ENCODE results near the gene ST3GAL3. TPM values are rescaled to one million over a fixed set of nuclear protein-coding genes. Genes with fewer than 3 reads are reported as not detected.

ST3GAL3 gene
- total RNA-seq, 1 experiment from 2014 or later = 26.0 TPM

GRCh38 chr1:43861988-43862735, 154.8 kb downstream of the ST3GAL3 start:
- BruUV-seq (replicated peaks) = no TSS peak
- no peak overlapping the region for H3K4me3 ChIP-seq (ENCODE audit: low read depth in 2 of 2, low read length in 2 of 2)
- CTCF ChIA-PET = no interaction called here
- peaks cover 8% of the 10 kb centered on the region for H3K4me1 ChIP-seq (ENCODE audit: control insufficient read depth, insufficient read depth, low read length)
- TF ChIP-seq POLR2AphosphoS5 (IDR thresholded peaks at IDR 0.05; ENCODE audit: low read depth, low read length) (no peak), TCF7L2 (IDR thresholded peaks at IDR 0.05; ENCODE audit: low read depth, low read length) (no peak), REST (IDR thresholded peaks at IDR 0.05; ENCODE audit: insufficient read depth in 1 of 2, low read depth in 2 of 2, low read length in 1 of 2) (no peak), CTCF (IDR thresholded peaks at IDR 0.05) (no peak), SIN3A (IDR thresholded peaks at IDR 0.05; ENCODE audit: borderline replicate concordance, insufficient read depth, low read depth, low read length) (no peak)
- no peak overlapping the region for H3K27ac ChIP-seq (ENCODE audit: low read length)
- no peak for ATAC-seq
- no peaks in the 10 kb centered on the region for H3K36me3 ChIP-seq (ENCODE audit: control insufficient read depth, insufficient read depth, low read length)
- in situ Hi-C loops (cut with HindIII; ENCODE audit: low pct_unique_long_range_greater_than_20kb, low sequenced_read_pairs) = no loop called here
- no peak for DNase-seq (ENCODE audit: low read depth, low spot score)
- no peaks in the 10 kb centered on the region for H3K9me3 ChIP-seq (ENCODE audit: control insufficient read depth, insufficient read depth, low read depth, low read length)
- POLR2A ChIA-PET = no interaction called here
- H3K27me3 ChIP-seq (ENCODE audit: control insufficient read depth, insufficient read depth, low read length) = no peaks in the 10 kb centered on the region
- intact Hi-C loops (cut with micrococcal nuclease; ENCODE audit: unreplicated experiment) = no loop called here

- Histone ChIP-seq H3K4me3 (ENCODE audit: low read depth in 2 of 2, low read length in 2 of 2) (no peak overlapping the region), H3K4me1 (ENCODE audit: control insufficient read depth, insufficient read depth, low read length) (no peaks in the 10 kb centered on the region), H3K27ac (ENCODE audit: low read length) (no peak overlapping the region), H3K9me3 (ENCODE audit: control insufficient read depth, insufficient read depth, low read depth, low read length) (no peaks in the 10 kb centered on the region), H3K27me3 (ENCODE audit: control insufficient read depth, insufficient read depth, low read length) (no peaks in the 10 kb centered on the region), H3K36me3 (ENCODE audit: control insufficient read depth, insufficient read depth, low read length) (no peaks in the 10 kb centered on the region)
- intact Hi-C loops (cut with micrococcal nuclease; ENCODE audit: unreplicated experiment) = no loop called here
- TF ChIP-seq CTCF (IDR thresholded peaks at IDR 0.05) = no peak
- TF ChIP-seq SIN3A (IDR thresholded peaks at IDR 0.05; ENCODE audit: borderline replicate concordance, insufficient read depth, low read depth, low read length) = no peak
- TF ChIP-seq REST (IDR thresholded peaks at IDR 0.05; ENCODE audit: insufficient read depth in 1 of 2, low read depth in 2 of 2, low read length in 1 of 2) = no peak
- no peak for TF ChIP-seq POLR2AphosphoS5 (IDR thresholded peaks at IDR 0.05; ENCODE audit: low read depth, low read length)
- no peak for TF ChIP-seq TCF7L2 (IDR thresholded peaks at IDR 0.05; ENCODE audit: low read depth, low read length)
- ChIA-PET POLR2A (interaction anchor here (0.7 kb wide), 1 partner anchor 70 kb away, joined by 3 read pairs; no protein-coding TSS in a partner anchor), CTCF (no interaction called here)
- no TSS peak for BruUV-seq (replicated peaks)
- in situ Hi-C loops (cut with HindIII; ENCODE audit: low pct_unique_long_range_greater_than_20kb, low sequenced_read_pairs) = no loop called here
- DNase-seq (ENCODE audit: low read depth, low spot score) (no peak), ATAC-seq (no peak)
Measured at GRCh38 chr1:43864111-43865045, 157.0 kb downstream of the ST3GAL3 start.
